Measurements from ENCODE around the gene CUTA. TPM values are rescaled to one million over a fixed set of nuclear protein-coding genes. Genes with fewer than 3 reads are reported as not detected.

The CUTA gene
- total and polyA plus RNA-seq, 2 of the 13 experiments (the other 11 are each of a cell fraction or from before 2014, with no cell fraction given), result 170 to 180 TPM

- TF ChIP-seq ZNF710 (CRISPR knock-in tag; IDR thresholded peaks at IDR 0.05; ENCODE audit: borderline replicate concordance) (peak; percentile 58; the same call in 1 of the 2 replicates), ZNF296 (CRISPR knock-in tag; conservative IDR thresholded peaks at IDR 0.05) (no peak), CERS6 (CRISPR knock-in tag; IDR thresholded peaks at IDR 0.05) (no peak), PATZ1 (CRISPR knock-in tag; IDR thresholded peaks at IDR 0.05) (peak; percentile 90), ZFP90 (CRISPR knock-in tag; IDR thresholded peaks at IDR 0.05; ENCODE audit: borderline replicate concordance) (peak; percentile 20; the same call in 1 of the 2 replicates), ATF2 (CRISPR knock-in tag; IDR thresholded peaks at IDR 0.05) (no peak), MTF1 (CRISPR knock-in tag; IDR thresholded peaks at IDR 0.05) (no peak), ZNF142 (CRISPR knock-in tag; IDR thresholded peaks at IDR 0.05) (no peak), NFKB2 (CRISPR knock-in tag; IDR thresholded peaks at IDR 0.05; ENCODE audit: borderline replicate concordance) (peak; percentile 48; the same call in 1 of the 2 replicates), BHLHE40 (IDR thresholded peaks at IDR 0.05; ENCODE audit: low read length) (peak; percentile 19; the same call in 1 of the 2 replicates), TBX2 (CRISPR knock-in tag; IDR thresholded peaks at IDR 0.05; ENCODE audit: borderline replicate concordance) (peak; percentile 41; the same call in 1 of the 2 replicates), ZNF639 (CRISPR knock-in tag; conservative IDR thresholded peaks at IDR 0.05) (peak; percentile 73; the same call in 1 of the 2 replicates), SNAPC2 (CRISPR knock-in tag; IDR thresholded peaks at IDR 0.05) (0 out of 2 replicates have a peak, but pooled peaks have one; percentile 8)
These were observed 6.9 kb downstream of the CUTA start, which contains the start of gene PHF1 (continued) for GRCh38 chr6:33410711-33411631.

Measured in HepG2 (cell line).